Keratinocyte (primary cell): Measurements from ENCODE around the gene AKR1E2.

ENCODE experiments used
- CTCF ChIP-seq, 3 experiments: IDR thresholded peaks in 1 of 3; conservative IDR thresholded peaks in 1 of 3; optimal IDR thresholded peaks in 1 of 3; 2 replicates in 2 of 3; 3 replicates in 1 of 3; pipeline versions ENCODE3 to v1.5.1; 2011; ENCODE audit warnings: low read length in 3 of 3, mild to moderate bottlenecking in 3 of 3, moderate library complexity in 2 of 3, control low read depth in 1 of 3, inconsistent platforms in 1 of 3; ENCODE audit not compliant: insufficient read depth in 2 of 3; ENCODE audit errors: extremely low read depth in 1 of 3
- EZH2 ChIP-seq: IDR thresholded peaks from one replicate; pipeline ENCODE4 v1.6.1; 2012; ENCODE audit warnings: inconsistent platforms, mild to moderate bottlenecking, low read length, moderate library complexity

- TF ChIP-seq CTCF (optimal IDR thresholded peaks at IDR 0.05 in 1 of 3, IDR thresholded peaks at IDR 0.05 in 1 of 3, conservative IDR thresholded peaks at IDR 0.05 in 1 of 3; ENCODE audit: extremely low read depth in 1 of 3, insufficient read depth in 2 of 3, low read length in 3 of 3) (no peak), EZH2 (no peak)
Measured at GRCh38 chr10:4892681-4893080, 66.7 kb downstream of the AKR1E2 start.
